Smooth muscle cell (in vitro differentiated cells): Measurements from ENCODE around the gene RAP1GAP. TPM values are rescaled to one million over a fixed set of nuclear protein-coding genes. Genes with fewer than 3 reads are reported as not detected.

ENCODE experiments used
- DNase-seq: peaks from one replicate; lab custom pipeline; 2025; ENCODE audit not compliant: unreplicated experiment; lab: John Stamatoyannopoulos, UW
- H2AFZ ChIP-seq: fragments of 200-600 bp; sonication (generic); 2 replicates; pipeline ENCODE4 v1.6.0; 2016; ENCODE audit warnings: antibody characterized with exemption, low read depth, mild to moderate bottlenecking
- H3F3A ChIP-seq: fragments of 200-600 bp; sonication (generic); 2 replicates; pipeline ENCODE4 v1.6.0; 2017; ENCODE audit warnings: antibody characterized with exemption, low read depth
- H3K27ac ChIP-seq: fragments of 200-600 bp; sonication (generic); 2 replicates; pipeline ENCODE4 v1.5.1; 2016; ENCODE audit warnings: low read depth, mild to moderate bottlenecking
- H3K27me3 ChIP-seq: fragments of 200-600 bp; sonication (generic); 2 replicates; pipeline ENCODE4 v1.6.1; 2016; ENCODE audit warnings: low read depth, mild to moderate bottlenecking
- H3K36me3 ChIP-seq: fragments of 200-600 bp; sonication (generic); 2 replicates; pipeline ENCODE4 v1.5.1; 2016; ENCODE audit warnings: low read depth
- H3K4me1 ChIP-seq: fragments of 200-600 bp; sonication (generic); 2 replicates; pipeline ENCODE4 v1.5.1; 2016; ENCODE audit warnings: low read depth
- H3K4me2 ChIP-seq: fragments of 200-600 bp; sonication (generic); 2 replicates; pipeline ENCODE4 v1.6.0; 2016; ENCODE audit warnings: mild to moderate bottlenecking
- H3K4me3 ChIP-seq: fragments of 200-600 bp; sonication (generic); 2 replicates; pipeline ENCODE4 v1.5.1; 2016; ENCODE audit warnings: mild to moderate bottlenecking
- H3K79me2 ChIP-seq: fragments of 200-600 bp; sonication (generic); 2 replicates; pipeline ENCODE4 v1.6.0; 2016; ENCODE audit warnings: low read depth, mild to moderate bottlenecking
- H3K9ac ChIP-seq: fragments of 200-600 bp; sonication (generic); 2 replicates; pipeline ENCODE4 v1.6.0; 2016; ENCODE audit warnings: low read depth
- H3K9me3 ChIP-seq: fragments of 200-600 bp; sonication (generic); replicated peaks from 2 replicates; pipeline ENCODE4 v1.5.1; 2016; ENCODE audit warnings: low read depth
- H4K20me1 ChIP-seq: fragments of 200-600 bp; sonication (generic); 2 replicates; pipeline ENCODE4 v1.6.0; 2016; ENCODE audit warnings: low read depth
- CTCF ChIP-seq: fragments of 200-600 bp; sonication (generic); IDR thresholded peaks from 2 replicates; pipeline ENCODE4 v1.5.1; 2017; ENCODE audit warnings: borderline replicate concordance, mild to moderate bottlenecking, antibody characterized with exemption; ENCODE audit not compliant: insufficient read depth, poor library complexity, severe bottlenecking
- WGBS: methylation state at CpG from one replicate; pipeline ENCODE4 v1.1.7; 2016; ENCODE audit warnings: low lambda C conversion rate; 5-methylcytosine and 5-hydroxymethylcytosine counted together
- polyA plus RNA-seq: library from polyadenylated mRNA; unstranded; fragments of >200 nt; fragmentation: Nextera tagmentation; extraction: Ambion mirVana; gene quantifications from 2 replicates; pipeline ENCODE4 v1.2.1, GENCODE V29; 2016
- total RNA-seq: library from RNA; depleted of rRNA; stranded (reverse); fragments of >200 nt; gene quantifications from 2 replicates; pipeline ENCODE4 v1.2.3, GENCODE V29; 2014

Gene RAP1GAP
- total and polyA plus RNA-seq, 2 experiments from 2014 or later = 0.99 to 4.1 TPM

DNA sequence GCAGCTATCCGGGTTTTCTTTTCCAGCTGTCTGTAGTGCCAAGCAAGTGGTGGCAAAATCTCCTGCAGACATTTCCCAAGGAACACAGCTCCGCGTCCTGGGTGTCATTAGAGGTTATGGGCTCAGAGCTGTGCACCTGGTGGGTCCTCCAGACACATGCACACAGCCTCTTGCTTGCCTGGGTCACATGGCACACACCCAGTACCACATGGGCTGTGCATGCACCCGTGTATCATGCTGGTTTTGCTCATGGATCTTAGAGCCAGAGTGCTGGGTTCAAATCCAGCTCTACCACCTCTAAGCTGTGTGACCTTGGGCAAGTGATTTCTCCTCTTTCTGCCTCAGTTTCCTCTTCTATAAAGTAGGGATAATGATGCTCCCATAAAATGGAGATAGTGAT lies 98.3 kb downstream of the RAP1GAP start:
- DNase-seq = no peak
- H3F3A ChIP-seq = no peaks in the 10 kb centered on the region
- no peak overlapping the region for H3K27ac ChIP-seq

GRCh38 chr1:21570528-21570875 lies 98.7 kb downstream of the RAP1GAP start:
- Histone ChIP-seq H3K4me1 (peaks cover 20% of the 10 kb centered on the region), H4K20me1 (no peaks in the 10 kb centered on the region), H3K9ac (no peak overlapping the region), H3K27ac (no peak overlapping the region), H3F3A (no peaks in the 10 kb centered on the region), H3K36me3 (no peaks in the 10 kb centered on the region), H3K79me2 (no peaks in the 10 kb centered on the region), H3K27me3 (no peaks in the 10 kb centered on the region), H3K4me3 (no peak overlapping the region), H3K9me3 (no peaks in the 10 kb centered on the region), H2AFZ (no peak overlapping the region), H3K4me2 (no peak overlapping the region)
- no peak for DNase-seq
- no peak for TF ChIP-seq CTCF
- WGBS = 75% methylated on average over 5 of the region's 5 CpGs

More for the DNA sequence above, 98.3 kb downstream of the RAP1GAP start:
- Histone ChIP-seq H3K4me2 (no peak overlapping the region), H3K4me3 (no peak overlapping the region), H3K9ac (no peak overlapping the region), H4K20me1 (no peaks in the 10 kb centered on the region), H3K9me3 (no peaks in the 10 kb centered on the region), H3K4me1 (peaks cover 20% of the 10 kb centered on the region), H3K79me2 (no peaks in the 10 kb centered on the region), H3K27me3 (no peaks in the 10 kb centered on the region), H2AFZ (no peak overlapping the region), H3K36me3 (no peaks in the 10 kb centered on the region)
- TF ChIP-seq CTCF = no peak
- 89% methylated on average over 4 of the region's 4 CpGs for WGBS

DNA sequence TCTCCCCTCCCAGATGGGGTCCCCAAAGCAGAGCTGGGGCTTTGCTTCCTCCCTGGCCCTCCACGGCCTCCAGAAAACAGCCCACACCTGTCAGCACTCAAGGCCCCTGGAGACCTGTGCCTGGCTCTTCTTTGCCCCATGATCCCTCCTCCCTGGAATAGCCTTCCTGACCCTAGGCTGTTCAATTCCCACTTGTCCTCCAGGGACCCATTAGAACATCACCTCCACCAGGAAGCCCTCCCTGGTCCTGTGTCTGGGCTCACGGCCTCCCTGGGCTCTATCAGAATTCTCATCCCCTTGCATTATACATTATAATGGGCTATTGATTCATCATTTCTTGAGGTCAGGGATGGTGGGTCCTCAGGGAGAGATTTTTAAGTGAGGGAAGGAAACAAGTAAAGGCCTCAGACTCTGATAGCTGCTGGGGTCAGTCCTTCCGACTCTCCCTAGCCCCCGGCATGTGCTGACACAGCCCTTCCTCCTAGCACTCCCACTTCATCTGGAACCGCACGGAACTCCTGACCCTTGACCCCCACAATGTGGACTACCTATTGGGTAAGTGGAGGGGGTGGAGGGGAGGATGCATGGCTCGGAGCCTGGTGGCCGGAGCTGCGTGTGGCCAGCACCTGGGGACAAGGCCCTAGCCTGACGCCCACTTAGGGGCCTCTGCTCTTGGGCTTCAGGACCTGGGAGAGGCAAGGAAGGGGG lies 99.2 kb downstream of the RAP1GAP start:
- Histone ChIP-seq H3K9me3 (no peaks in the 10 kb centered on the region), H3K4me2 (no peak overlapping the region), H3K27ac (no peak overlapping the region), H3K4me1 (peaks cover 21% of the 10 kb centered on the region), H3K27me3 (no peaks in the 10 kb centered on the region), H4K20me1 (no peaks in the 10 kb centered on the region), H3K79me2 (no peaks in the 10 kb centered on the region), H3F3A (no peaks in the 10 kb centered on the region), H3K4me3 (no peak overlapping the region), H3K9ac (no peak overlapping the region), H3K36me3 (no peaks in the 10 kb centered on the region), H2AFZ (no peak overlapping the region)
- DNase-seq = no peak
- 63% methylated on average over 10 of the region's 10 CpGs for WGBS
- TF ChIP-seq CTCF = no peak

DNA sequence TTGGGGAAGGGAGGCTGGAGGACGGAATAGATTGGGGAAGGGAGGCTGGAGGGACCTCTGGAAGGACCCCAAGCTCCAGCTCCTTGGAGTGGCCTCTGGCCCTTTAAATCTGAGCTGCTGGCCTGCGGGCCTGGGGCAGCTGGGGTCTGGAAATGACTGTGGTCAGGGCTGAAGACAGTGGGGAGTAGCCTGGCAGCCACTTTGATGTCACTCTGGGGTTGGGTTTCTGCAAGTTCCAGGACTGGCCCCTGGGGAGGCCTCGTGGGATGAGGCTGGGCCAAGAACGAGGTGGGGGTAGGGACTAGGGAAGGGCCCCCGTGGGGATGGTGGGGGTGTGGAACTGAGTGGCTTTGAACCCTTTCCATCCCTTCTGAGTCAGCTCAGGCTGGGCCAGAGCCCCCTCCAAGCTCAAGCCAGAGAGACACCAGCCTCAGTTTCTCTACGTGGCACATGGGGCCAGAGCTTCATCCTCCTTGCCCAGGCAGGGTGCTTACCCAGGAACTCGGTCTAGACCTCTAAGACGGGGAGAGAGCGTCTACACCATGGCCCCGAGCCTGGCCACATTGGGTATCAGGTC lies 100.3 kb downstream of the RAP1GAP start:
- Histone ChIP-seq H2AFZ (peak overlapping the region; percentile 18), H3K4me3 (no peak overlapping the region), H3F3A (no peaks in the 10 kb centered on the region), H3K9ac (no peak overlapping the region), H3K27me3 (no peaks in the 10 kb centered on the region), H3K4me2 (peak overlapping the region; percentile 66), H4K20me1 (no peaks in the 10 kb centered on the region), H3K36me3 (no peaks in the 10 kb centered on the region), H3K4me1 (peaks cover 13% of the 10 kb centered on the region), H3K79me2 (no peaks in the 10 kb centered on the region), H3K9me3 (no peaks in the 10 kb centered on the region), H3K27ac (peak overlapping the region; percentile 92)
- WGBS = 56% methylated on average over 10 of the region's 10 CpGs
- no peak for TF ChIP-seq CTCF
- no peak for DNase-seq
